ENCODE results near the gene ZC3H13. TPM values are rescaled to one million over a fixed set of nuclear protein-coding genes. Genes with fewer than 3 reads are reported as not detected.

ZC3H13 gene
- total RNA-seq, 4 donors from 2014 or later, result 18.8 to 40.6 (median 34.7) TPM

GRCh38 chr13:45975337-45975736 is 77.2 kb downstream of the ZC3H13 start:
- H3K9me3 ChIP-seq, result no peaks in the 10 kb centered on the region
- H3K27me3 ChIP-seq, result no peaks in the 10 kb centered on the region
- H3K27ac ChIP-seq, result no peak overlapping the region
- TF ChIP-seq POLR2AphosphoS5 (IDR thresholded peaks at IDR 0.05) (no peak), EP300 (IDR thresholded peaks at IDR 0.05) (no peak), POLR2A (IDR thresholded peaks at IDR 0.05) (no peak)
- TF ChIP-seq, protein P1, sequence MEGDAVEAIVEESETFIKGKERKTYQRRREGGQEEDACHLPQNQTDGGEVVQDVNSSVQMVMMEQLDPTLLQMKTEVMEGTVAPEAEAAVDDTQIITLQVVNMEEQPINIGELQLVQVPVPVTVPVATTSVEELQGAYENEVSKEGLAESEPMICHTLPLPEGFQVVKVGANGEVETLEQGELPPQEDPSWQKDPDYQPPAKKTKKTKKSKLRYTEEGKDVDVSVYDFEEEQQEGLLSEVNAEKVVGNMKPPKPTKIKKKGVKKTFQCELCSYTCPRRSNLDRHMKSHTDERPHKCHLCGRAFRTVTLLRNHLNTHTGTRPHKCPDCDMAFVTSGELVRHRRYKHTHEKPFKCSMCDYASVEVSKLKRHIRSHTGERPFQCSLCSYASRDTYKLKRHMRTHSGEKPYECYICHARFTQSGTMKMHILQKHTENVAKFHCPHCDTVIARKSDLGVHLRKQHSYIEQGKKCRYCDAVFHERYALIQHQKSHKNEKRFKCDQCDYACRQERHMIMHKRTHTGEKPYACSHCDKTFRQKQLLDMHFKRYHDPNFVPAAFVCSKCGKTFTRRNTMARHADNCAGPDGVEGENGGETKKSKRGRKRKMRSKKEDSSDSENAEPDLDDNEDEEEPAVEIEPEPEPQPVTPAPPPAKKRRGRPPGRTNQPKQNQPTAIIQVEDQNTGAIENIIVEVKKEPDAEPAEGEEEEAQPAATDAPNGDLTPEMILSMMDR (IDR thresholded peaks at IDR 0.05), result no peak
- no peak for DNase-seq (ENCODE audit: low spot score in 2 of 2)
- no peak overlapping the region for H3K4me3 ChIP-seq
- WGBS, result 98% methylated on average over 29 of the region's 29 CpGs
- peaks cover 58% of the 10 kb centered on the region for H3K36me3 ChIP-seq
- H3K4me1 ChIP-seq, result no peaks in the 10 kb centered on the region

DNA sequence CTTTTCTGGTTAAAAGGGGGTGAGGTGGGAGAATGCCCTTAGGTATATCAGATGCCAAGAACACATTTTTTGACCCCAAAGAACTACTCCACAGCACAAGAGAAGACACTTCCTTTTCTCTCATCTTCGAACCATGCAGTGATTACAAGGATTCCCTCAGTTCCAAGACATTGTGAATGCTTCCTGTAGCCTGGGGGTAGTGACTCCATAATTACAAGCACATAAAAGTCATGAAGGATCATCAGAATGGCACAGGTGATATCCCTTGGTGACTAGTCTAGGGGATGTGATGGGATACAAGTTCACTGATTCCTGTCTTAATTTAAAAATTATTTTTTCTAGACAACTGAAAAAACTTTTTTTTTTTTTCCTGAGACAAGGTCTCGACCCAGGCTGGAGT is 78.0 kb downstream of the ZC3H13 start:
- 100% methylated on average over 2 of the region's 2 CpGs for WGBS
- TF ChIP-seq EP300 (IDR thresholded peaks at IDR 0.05) (no peak), POLR2A (IDR thresholded peaks at IDR 0.05) (no peak), POLR2AphosphoS5 (IDR thresholded peaks at IDR 0.05) (no peak)
- TF ChIP-seq, protein P1 (IDR thresholded peaks at IDR 0.05), result no peak
- Histone ChIP-seq H3K27me3 (no peaks in the 10 kb centered on the region), H3K27ac (no peak overlapping the region), H3K9me3 (no peaks in the 10 kb centered on the region), H3K36me3 (peaks cover 63% of the 10 kb centered on the region), H3K4me3 (no peak overlapping the region), H3K4me1 (no peaks in the 10 kb centered on the region)
- DNase-seq (ENCODE audit: low spot score in 2 of 2), result no peak

DNA sequence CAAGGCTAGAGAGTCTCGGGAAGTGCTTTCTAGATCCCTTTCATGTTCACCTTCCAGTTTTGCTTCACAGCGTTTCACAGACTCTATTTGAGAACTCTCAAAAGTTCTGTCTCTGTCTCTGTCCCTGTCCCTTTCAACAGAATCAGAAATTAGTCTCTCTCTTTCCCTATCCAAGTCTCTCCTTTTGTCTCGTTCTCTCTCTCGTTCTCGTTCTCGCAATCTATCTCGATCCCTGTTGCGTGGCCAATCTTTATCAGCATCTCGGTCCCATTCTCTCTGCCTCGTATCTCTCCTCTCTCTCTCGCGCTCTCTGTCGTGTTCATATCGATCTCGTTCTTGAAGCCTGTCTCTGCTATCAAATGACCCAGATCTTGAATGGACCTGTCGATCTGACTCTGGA is 85.0 kb downstream of the ZC3H13 start:
- 94% methylated on average over 16 of the region's 16 CpGs for WGBS
- TF ChIP-seq POLR2A (IDR thresholded peaks at IDR 0.05) (no peak), EP300 (IDR thresholded peaks at IDR 0.05) (no peak), POLR2AphosphoS5 (IDR thresholded peaks at IDR 0.05) (no peak)
- TF ChIP-seq, protein P1 (IDR thresholded peaks at IDR 0.05), result no peak

GRCh38 chr13:45966715-45967114 is 85.8 kb downstream of the ZC3H13 start:
- H3K9me3 ChIP-seq, result no peaks in the 10 kb centered on the region
- no peak for DNase-seq (ENCODE audit: low spot score in 2 of 2)
- peaks cover 73% of the 10 kb centered on the region for H3K36me3 ChIP-seq
- no peak overlapping the region for H3K4me3 ChIP-seq
- 82% methylated on average over 3 of the region's 3 CpGs for WGBS
- TF ChIP-seq, protein P1 (IDR thresholded peaks at IDR 0.05), result no peak
- TF ChIP-seq POLR2A (IDR thresholded peaks at IDR 0.05), result no peak
- no peak overlapping the region for H3K27ac ChIP-seq
- no peaks in the 10 kb centered on the region for H3K4me1 ChIP-seq
- no peaks in the 10 kb centered on the region for H3K27me3 ChIP-seq

More for the DNA sequence above, 85.0 kb downstream of the ZC3H13 start:
- Histone ChIP-seq H3K4me1 (no peaks in the 10 kb centered on the region), H3K27ac (no peak overlapping the region), H3K27me3 (no peaks in the 10 kb centered on the region), H3K9me3 (no peaks in the 10 kb centered on the region), H3K36me3 (peaks cover 76% of the 10 kb centered on the region), H3K4me3 (no peak overlapping the region)
- no peak for DNase-seq (ENCODE audit: low spot score in 2 of 2)

DNA sequence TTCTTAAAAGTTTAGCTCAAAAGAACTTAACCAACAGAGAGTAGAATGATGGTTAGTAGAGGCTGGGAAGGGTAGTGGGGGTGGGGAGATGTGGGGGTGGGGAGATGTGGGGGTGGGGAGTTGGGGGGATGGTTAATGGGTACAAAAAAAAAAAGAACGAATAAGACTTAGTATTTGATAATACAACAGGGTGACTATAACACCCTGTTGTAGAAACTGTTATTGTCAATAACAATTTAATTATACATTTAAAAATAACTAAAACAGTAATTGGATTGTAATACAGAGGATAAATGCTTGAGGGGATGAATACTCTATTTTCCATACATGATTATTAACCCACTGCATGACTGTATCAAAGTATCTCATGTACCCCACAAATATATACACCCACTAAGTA is 91.1 kb downstream of the ZC3H13 start:
- Histone ChIP-seq H3K4me1 (no peaks in the 10 kb centered on the region), H3K27me3 (no peaks in the 10 kb centered on the region), H3K27ac (no peak overlapping the region), H3K4me3 (no peak overlapping the region), H3K36me3 (peaks cover 56% of the 10 kb centered on the region), H3K9me3 (no peaks in the 10 kb centered on the region)
- 84% methylated on average over 1 of the region's 1 CpG for WGBS
- TF ChIP-seq POLR2A (IDR thresholded peaks at IDR 0.05) (no peak), POLR2AphosphoS5 (IDR thresholded peaks at IDR 0.05) (no peak), EP300 (IDR thresholded peaks at IDR 0.05) (no peak)
- TF ChIP-seq, protein P1 (IDR thresholded peaks at IDR 0.05), result no peak
- DNase-seq (ENCODE audit: low spot score in 2 of 2), result no peak
